Breast epithelium (tissue), 4 donors: ENCODE results near the gene GPR183. TPM values are rescaled to one million over a fixed set of nuclear protein-coding genes. Genes with fewer than 3 reads are reported as not detected.

Source experiments
- DNase-seq, 2 donors: peaks; one replicate each; pipeline ENCODE4 v3.0.0-alpha.2; 2019; ENCODE audit warnings: low spot score in 2 of 2
- H3K27ac ChIP-seq, 2 donors: fragments of 200-600 bp; sonication (generic) in 1 of 2; one replicate each; pipeline ENCODE4 v1.5.1; 2016 to 2019; ENCODE audit warnings: mild to moderate bottlenecking in 1 of 2
- H3K27me3 ChIP-seq, 2 donors: fragments of 200-600 bp; sonication (generic) in 1 of 2; one replicate each; pipeline versions ENCODE4 v1.5.1 to v1.6.0; 2017 to 2019; ENCODE audit warnings: control low read depth in 1 of 2, mild to moderate bottlenecking in 1 of 2
- H3K36me3 ChIP-seq: fragments of 200-600 bp; one replicate; pipeline ENCODE4 v1.5.1; 2019
- H3K4me1 ChIP-seq, 2 donors: fragments of 200-600 bp; sonication (generic); one replicate each; pipeline ENCODE4 v1.5.1; 2016 to 2019; ENCODE audit warnings: control low read depth in 1 of 2
- H3K4me3 ChIP-seq, 3 donors: fragments of 200-600 bp; sonication (generic); 1 replicate in 2 of 3; 2 replicates in 1 of 3; pipeline ENCODE4 v1.5.1; 2016 to 2019; ENCODE audit warnings: mild to moderate bottlenecking in 3 of 3, moderate library complexity in 2 of 3
- H3K9me3 ChIP-seq, 2 donors: fragments of 200-600 bp; sonication (generic) in 1 of 2; one replicate each; pipeline ENCODE4 v1.5.1; 2016 to 2019; ENCODE audit warnings: control low read depth in 1 of 2
- CTCF ChIP-seq, 3 donors: fragments of 450-650 bp; IDR thresholded peaks; one replicate each; pipeline ENCODE4 v1.5.1; 2016 to 2017; ENCODE audit warnings: antibody characterized with exemption in 3 of 3, mild to moderate bottlenecking in 3 of 3, moderate library complexity in 3 of 3
- POLR2A ChIP-seq: fragments of 450-650 bp; IDR thresholded peaks from one replicate; pipeline ENCODE4 v1.6.1; 2016; ENCODE audit warnings: antibody characterized with exemption, mild to moderate bottlenecking, moderate library complexity
- POLR2AphosphoS5 ChIP-seq, 3 donors: sonication (generic); formaldehyde crosslinking; IDR thresholded peaks; one replicate each; pipeline ENCODE4 v1.6.1; 2017; ENCODE audit warnings: antibody characterized with exemption in 3 of 3
- intact Hi-C: fragments of 100-400 bp; cut with DNase I; formaldehyde crosslinking; loops from one replicate; pipeline ENCODE4 v1.15.1; 2023; ENCODE audit warnings: low total_unique reads
- total RNA-seq, 3 donors: library from RNA; depleted of rRNA; stranded (reverse); fragments of >200 nt; gene quantifications; one replicate each; pipeline ENCODE4 v1.1.0, GENCODE V29; 2016

The GPR183 gene
- total RNA-seq, 3 donors from 2014 or later: 10.2 to 30.1 (median 21.4) TPM

GRCh38 chr13:99275093-99275469, 32.1 kb downstream of the GPR183 start:
- H3K36me3 ChIP-seq: no peaks in the 10 kb centered on the region
- no peak overlapping the region for H3K4me3 ChIP-seq
- H3K4me1 ChIP-seq: no peaks in the 10 kb centered on the region
- H3K27me3 ChIP-seq: no peaks in the 10 kb centered on the region
- DNase-seq: no peak
- intact Hi-C loops: no loop called here
- TF ChIP-seq CTCF (IDR thresholded peaks at IDR 0.05) (no peak), POLR2AphosphoS5 (IDR thresholded peaks at IDR 0.05) (no peak), POLR2A (no peak)
- H3K9me3 ChIP-seq: peaks cover 5 to 6% of the 10 kb centered on the region in 2 donors
- no peak overlapping the region for H3K27ac ChIP-seq

- intact Hi-C loops: no loop called here
- H3K27ac ChIP-seq: no peak overlapping the region
These were observed 34.1 kb downstream of the GPR183 start for GRCh38 chr13:99273128-99273527.

DNA sequence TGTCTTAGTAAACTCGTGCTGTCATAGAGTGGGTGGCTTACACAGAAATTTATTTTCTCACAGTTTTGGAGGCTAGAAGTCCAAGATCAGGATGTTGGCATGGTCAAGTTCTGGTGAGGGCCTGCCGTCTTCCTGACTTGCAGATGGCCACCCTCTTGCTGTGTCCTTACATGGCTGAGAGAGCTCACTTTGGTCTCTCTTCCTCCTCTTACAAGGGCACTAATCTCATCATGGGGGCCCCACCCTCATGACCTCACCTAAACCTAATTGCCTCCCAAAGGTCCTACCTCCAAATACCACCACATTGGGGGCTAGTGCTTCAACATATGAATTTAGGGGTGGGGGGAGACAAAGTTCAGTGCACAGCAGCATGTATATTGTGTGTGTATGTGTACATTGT, 34.7 kb downstream of the GPR183 start:
- TF ChIP-seq POLR2A (no peak), CTCF (IDR thresholded peaks at IDR 0.05) (no peak), POLR2AphosphoS5 (IDR thresholded peaks at IDR 0.05) (no peak)
- no peak for DNase-seq
- Histone ChIP-seq H3K27me3 (no peaks in the 10 kb centered on the region), H3K27ac (no peak overlapping the region), H3K9me3 (peaks cover 5 to 6% of the 10 kb centered on the region in 2 donors), H3K4me3 (no peak overlapping the region), H3K4me1 (no peaks in the 10 kb centered on the region), H3K36me3 (no peaks in the 10 kb centered on the region)
- intact Hi-C loops: no loop called here

More at GRCh38 chr13:99273128-99273527, 34.1 kb downstream of the GPR183 start:
- TF ChIP-seq POLR2A (no peak), POLR2AphosphoS5 (IDR thresholded peaks at IDR 0.05) (no peak), CTCF (IDR thresholded peaks at IDR 0.05) (no peak)
- DNase-seq: no peak
- Histone ChIP-seq H3K36me3 (no peaks in the 10 kb centered on the region), H3K27me3 (no peaks in the 10 kb centered on the region), H3K9me3 (peaks cover 5 to 6% of the 10 kb centered on the region in 2 donors), H3K4me3 (no peak overlapping the region), H3K4me1 (no peaks in the 10 kb centered on the region)

DNA sequence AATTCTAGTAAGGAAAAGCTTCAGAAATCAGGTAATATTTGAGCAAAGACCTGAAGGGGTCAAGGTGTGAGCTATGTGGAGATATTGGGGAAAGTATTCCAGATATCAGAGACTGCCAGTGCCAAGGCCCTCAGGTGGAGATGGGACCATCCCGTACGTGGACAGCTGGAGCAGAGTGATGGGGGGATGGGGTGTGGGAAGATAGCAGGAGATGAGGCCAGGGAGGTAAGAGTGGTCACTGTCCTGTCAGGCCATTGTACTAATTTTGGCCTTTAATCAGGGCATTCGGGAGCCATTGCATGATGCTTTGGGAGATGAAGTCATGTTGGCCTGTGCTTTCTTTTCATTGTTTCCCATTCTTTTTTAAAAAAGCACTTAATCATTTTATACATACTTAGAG, 36.0 kb downstream of the GPR183 start:
- Histone ChIP-seq H3K9me3 (peaks cover 5 to 6% of the 10 kb centered on the region in 2 donors), H3K4me1 (no peaks in the 10 kb centered on the region), H3K36me3 (no peaks in the 10 kb centered on the region), H3K4me3 (no peak overlapping the region), H3K27me3 (no peaks in the 10 kb centered on the region), H3K27ac (no peak overlapping the region)
- intact Hi-C loops: no loop called here
- DNase-seq: no peak
- TF ChIP-seq CTCF (IDR thresholded peaks at IDR 0.05) (no peak), POLR2AphosphoS5 (IDR thresholded peaks at IDR 0.05) (no peak), POLR2A (no peak)

DNA sequence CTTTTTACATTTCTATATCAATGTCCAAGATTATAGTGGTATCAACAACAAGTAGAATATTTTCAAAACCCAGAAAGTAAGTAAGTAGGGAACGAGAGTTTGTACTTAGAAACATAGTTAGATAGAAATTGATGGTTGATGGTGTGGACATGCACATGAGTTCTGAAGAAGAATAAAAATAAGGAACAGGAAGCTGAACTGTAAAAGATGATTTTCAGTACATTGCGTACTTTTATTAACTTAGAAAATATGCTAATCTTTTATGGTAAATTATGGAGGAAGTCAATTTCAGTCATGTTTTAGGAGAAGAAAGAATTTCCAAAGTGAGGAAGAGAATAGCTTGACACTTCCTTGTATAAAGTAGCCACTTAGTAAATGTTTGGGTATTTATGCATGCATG, 36.7 kb downstream of the GPR183 start:
- no peaks in the 10 kb centered on the region for H3K27me3 ChIP-seq
- peaks cover 5 to 6% of the 10 kb centered on the region in 2 donors for H3K9me3 ChIP-seq
- intact Hi-C loops: no loop called here
- H3K4me3 ChIP-seq: no peak overlapping the region
- H3K36me3 ChIP-seq: no peaks in the 10 kb centered on the region
- TF ChIP-seq POLR2A (no peak), CTCF (IDR thresholded peaks at IDR 0.05) (no peak), POLR2AphosphoS5 (IDR thresholded peaks at IDR 0.05) (no peak)
- no peak for DNase-seq
- H3K27ac ChIP-seq: no peak overlapping the region
- H3K4me1 ChIP-seq: no peaks in the 10 kb centered on the region
